Stimulated activated naive B cell treated with anti-CD40 and anti-IgM and Interleukin-4, amounts not matched to agents 10 μg/mL and 1 μg/mL and 100 μg/mL, for 72 hours (primary cell): ENCODE data around the gene NCOA4.
"Not testable (repeated sequence)": the region's sequence is repeated elsewhere in the genome, so short reads cannot be mapped to it uniquely, and the experiment has no call there.

Source experiments
- ATAC-seq, 2 donors: fragments of 150-1000 bp; cut with Tn5 transposase; replicated peaks; 2 replicates each; pipeline ENCODE4 v1.10.0; 2021; ENCODE audit warnings: moderate library complexity in 1 of 2
- DNase-seq: peaks from one replicate; pipeline ENCODE4 v3.0.0; 2021
- H3K27ac Mint-ChIP-seq: one replicate; pipeline ENCODE4 v1.8.0; 2022; ENCODE audit warnings: mild to moderate bottlenecking, mixed read lengths
- H3K27me3 Mint-ChIP-seq, 2 donors: one replicate each; pipeline ENCODE4 v1.8.0; 2022; ENCODE audit warnings: mixed read lengths in 2 of 2
- H3K36me3 Mint-ChIP-seq, 2 donors: one replicate each; pipeline ENCODE4 v1.8.0; 2022; ENCODE audit warnings: mixed read lengths in 2 of 2, mild to moderate bottlenecking in 1 of 2
- H3K4me1 Mint-ChIP-seq, 2 donors: one replicate each; pipeline ENCODE4 v1.8.0; 2022; ENCODE audit warnings: mixed read lengths in 2 of 2, mild to moderate bottlenecking in 1 of 2
- H3K4me3 Mint-ChIP-seq, 2 donors: one replicate each; pipeline ENCODE4 v1.8.0; 2022; ENCODE audit warnings: mild to moderate bottlenecking in 2 of 2, mixed read lengths in 2 of 2, moderate library complexity in 1 of 2
- H3K9me3 Mint-ChIP-seq, 2 donors: one replicate each; pipeline ENCODE4 v1.8.0; 2022; ENCODE audit warnings: mixed read lengths in 2 of 2, mild to moderate bottlenecking in 1 of 2

The NCOA4 gene

GRCh38 chr10:46060706-46061105 lies 30.3 kb upstream of the NCOA4 start:
- Mint-ChIP-seq H3K27me3 (peaks cover 3 to 7% of the 10 kb centered on the region in 2 donors), H3K36me3 (peaks cover 3 to 7% of the 10 kb centered on the region in 2 donors), H3K27ac (no peak overlapping the region), H3K4me1 (no peaks in the 10 kb centered on the region), H3K4me3 (no peak overlapping the region), H3K9me3 (peaks cover 4 to 5% of the 10 kb centered on the region in 2 donors)
- no peak for ATAC-seq
- DNase-seq = no peak

GRCh38 chr10:46057927-46058326 lies 27.5 kb upstream of the NCOA4 start:
- H3K27me3 Mint-ChIP-seq, ATAC-seq, H3K4me3 Mint-ChIP-seq, H3K36me3 Mint-ChIP-seq, H3K9me3 Mint-ChIP-seq, H3K27ac Mint-ChIP-seq, H3K4me1 Mint-ChIP-seq, DNase-seq: not testable (repeated sequence)

GRCh38 chr10:46057038-46057437 lies 26.6 kb upstream of the NCOA4 start:
- H3K4me3 Mint-ChIP-seq = no peak overlapping the region
- ATAC-seq (no peak), DNase-seq (no peak)
- H3K9me3 Mint-ChIP-seq = peaks cover 4 to 5% of the 10 kb centered on the region in 2 donors
- no peaks in the 10 kb centered on the region for H3K4me1 Mint-ChIP-seq
- H3K27me3 Mint-ChIP-seq = peaks cover 0 to 8% of the 10 kb centered on the region in 2 donors
- no peak overlapping the region for H3K27ac Mint-ChIP-seq
- peaks cover 3 to 7% of the 10 kb centered on the region in 2 donors for H3K36me3 Mint-ChIP-seq

- Mint-ChIP-seq H3K9me3 (peaks cover 4 to 5% of the 10 kb centered on the region in 2 donors), H3K36me3 (peaks cover 3 to 7% of the 10 kb centered on the region in 2 donors), H3K4me3 (no peak overlapping the region), H3K27me3 (peaks cover 10 to 11% of the 10 kb centered on the region in 2 donors), H3K4me1 (peaks cover 0 to 1% of the 10 kb centered on the region in 2 donors), H3K27ac (no peak overlapping the region)
- ATAC-seq (no peak), DNase-seq (no peak)
Observed at GRCh38 chr10:46055771-46056170, 25.3 kb upstream of the NCOA4 start.

GRCh38 chr10:46053534-46054434 lies 23.4 kb upstream of the NCOA4 start:
- Mint-ChIP-seq H3K27me3 (peaks cover 12 to 13% of the 10 kb centered on the region in 2 donors), H3K4me3 (no peak overlapping the region), H3K27ac (no peak overlapping the region), H3K36me3 (peaks cover 3 to 7% of the 10 kb centered on the region in 2 donors), H3K9me3 (peaks cover 4 to 5% of the 10 kb centered on the region in 2 donors), H3K4me1 (peaks cover 0 to 1% of the 10 kb centered on the region in 2 donors)
- no peak for DNase-seq
- ATAC-seq = no peak

- peaks cover 3 to 7% of the 10 kb centered on the region in 2 donors for H3K36me3 Mint-ChIP-seq
- no peak overlapping the region for H3K4me3 Mint-ChIP-seq
- H3K27me3 Mint-ChIP-seq = peaks cover 12 to 13% of the 10 kb centered on the region in 2 donors
- no peak overlapping the region for H3K27ac Mint-ChIP-seq
- peaks cover 4 to 5% of the 10 kb centered on the region in 2 donors for H3K9me3 Mint-ChIP-seq
- peaks cover 0 to 1% of the 10 kb centered on the region in 2 donors for H3K4me1 Mint-ChIP-seq
- ATAC-seq (no peak), DNase-seq (no peak)
Observed at GRCh38 chr10:46052791-46053375, 22.5 kb upstream of the NCOA4 start.

- H3K4me3 Mint-ChIP-seq = no peak overlapping the region
- peaks cover 0 to 1% of the 10 kb centered on the region in 2 donors for H3K4me1 Mint-ChIP-seq
- no peak for DNase-seq
- H3K27me3 Mint-ChIP-seq = peaks cover 10 to 12% of the 10 kb centered on the region in 2 donors
- ATAC-seq = no peak
- H3K27ac Mint-ChIP-seq = no peak overlapping the region
- H3K9me3 Mint-ChIP-seq = peaks cover 3 to 4% of the 10 kb centered on the region in 2 donors
- peaks cover 3 to 4% of the 10 kb centered on the region in 2 donors for H3K36me3 Mint-ChIP-seq
Observed at GRCh38 chr10:46052057-46052790, 21.8 kb upstream of the NCOA4 start.

GRCh38 chr10:46050941-46051623 lies 20.7 kb upstream of the NCOA4 start:
- DNase-seq (no peak), ATAC-seq (no peak)
- H3K36me3 Mint-ChIP-seq = no peaks in the 10 kb centered on the region
- H3K27ac Mint-ChIP-seq = no peak overlapping the region
- no peak overlapping the region for H3K4me3 Mint-ChIP-seq
- H3K4me1 Mint-ChIP-seq = peaks cover 0 to 1% of the 10 kb centered on the region in 2 donors
- H3K27me3 Mint-ChIP-seq = peaks cover 10 to 12% of the 10 kb centered on the region in 2 donors
- H3K9me3 Mint-ChIP-seq = no peaks in the 10 kb centered on the region

GRCh38 chr10:46049497-46049831 lies 19.0 kb upstream of the NCOA4 start:
- not testable (repeated sequence) for H3K9me3 Mint-ChIP-seq, H3K4me1 Mint-ChIP-seq, ATAC-seq, DNase-seq, H3K27ac Mint-ChIP-seq, H3K4me3 Mint-ChIP-seq, H3K36me3 Mint-ChIP-seq
- H3K27me3 Mint-ChIP-seq = peaks cover 7 to 12% of the 10 kb centered on the region in 2 donors

GRCh38 chr10:46048152-46048551 lies 17.7 kb upstream of the NCOA4 start:
- DNase-seq (no peak), ATAC-seq (no peak)
- Mint-ChIP-seq H3K27ac (no peak overlapping the region), H3K4me1 (peaks cover 0 to 1% of the 10 kb centered on the region in 2 donors), H3K4me3 (no peak overlapping the region), H3K36me3 (no peaks in the 10 kb centered on the region), H3K27me3 (peaks cover 7 to 12% of the 10 kb centered on the region in 2 donors), H3K9me3 (no peaks in the 10 kb centered on the region)

GRCh38 chr10:46046261-46046660 lies 15.8 kb upstream of the NCOA4 start, which contains the start of gene MSMB:
TSS of gene MSMB (minus strand) at chr10:46046269. CDS start at chr10:46046237, 32 bp downstream.
- no peak within 1 kb of the TSS for H3K4me3 Mint-ChIP-seq
- H3K9me3 Mint-ChIP-seq = no peaks in the 10 kb centered on the region
- ATAC-seq (no peak), DNase-seq (no peak)
- peaks cover 3 to 7% of the 10 kb centered on the region in 2 donors for H3K27me3 Mint-ChIP-seq
- H3K27ac Mint-ChIP-seq = no peak within 1 kb of the TSS
- peaks cover 0 to under 1% of the 10 kb centered on the region in 2 donors for H3K4me1 Mint-ChIP-seq
- H3K36me3 Mint-ChIP-seq = no peaks in the 10 kb centered on the region

- Mint-ChIP-seq H3K27me3 (no peaks in the 10 kb centered on the region), H3K4me3 (no peak overlapping the region), H3K27ac (no peak overlapping the region), H3K36me3 (no peaks in the 10 kb centered on the region), H3K9me3 (no peaks in the 10 kb centered on the region), H3K4me1 (no peaks in the 10 kb centered on the region)
- DNase-seq = no peak
- no peak for ATAC-seq
Observed at GRCh38 chr10:46042527-46042926, 12.1 kb upstream of the NCOA4 start.

- no peaks in the 10 kb centered on the region for H3K36me3 Mint-ChIP-seq
- no peaks in the 10 kb centered on the region for H3K4me1 Mint-ChIP-seq
- DNase-seq (no peak), ATAC-seq (no peak)
- no peaks in the 10 kb centered on the region for H3K9me3 Mint-ChIP-seq
- peaks cover 0 to 5% of the 10 kb centered on the region in 2 donors for H3K27me3 Mint-ChIP-seq
- H3K4me3 Mint-ChIP-seq = no peak overlapping the region
- H3K27ac Mint-ChIP-seq = no peak overlapping the region
Observed at GRCh38 chr10:46040004-46040403, 9.6 kb upstream of the NCOA4 start.
